NCI-H2029 (cell line): ENCODE data around the gene SLC19A1.

Experiments
- DNase-seq: peaks from one replicate; lab custom pipeline; 2025; lab: John Stamatoyannopoulos, UW

The SLC19A1 gene

GRCh38 chr21:45465611-45466329 lies 76.5 kb downstream of the SLC19A1 start:
- no peak for DNase-seq

- DNase-seq: no peak
Measured at GRCh38 chr21:45465105-45465504, 77.1 kb downstream of the SLC19A1 start.

GRCh38 chr21:45464309-45464708 lies 77.9 kb downstream of the SLC19A1 start:
- DNase-seq: no peak

- no peak for DNase-seq
Measured at GRCh38 chr21:45463871-45464270, 78.4 kb downstream of the SLC19A1 start.

GRCh38 chr21:45461806-45462341 lies 80.4 kb downstream of the SLC19A1 start:
- DNase-seq: no peak

GRCh38 chr21:45461369-45461750 lies 80.9 kb downstream of the SLC19A1 start:
- no peak for DNase-seq

GRCh38 chr21:45460611-45461368 lies 81.5 kb downstream of the SLC19A1 start:
- no peak for DNase-seq

- no peak for DNase-seq
Measured at GRCh38 chr21:45460011-45460565, 82.2 kb downstream of the SLC19A1 start.

- DNase-seq: no peak
Measured at GRCh38 chr21:45459171-45460010, 82.8 kb downstream of the SLC19A1 start.

GRCh38 chr21:45458281-45459170 lies 83.7 kb downstream of the SLC19A1 start:
- DNase-seq: no peak

- no peak for DNase-seq
Measured at GRCh38 chr21:45457832-45458172, 84.4 kb downstream of the SLC19A1 start.

GRCh38 chr21:45457161-45457831 lies 84.9 kb downstream of the SLC19A1 start:
- DNase-seq: no peak

GRCh38 chr21:45456584-45457160 lies 85.6 kb downstream of the SLC19A1 start:
- DNase-seq: no peak

GRCh38 chr21:45455674-45456583 lies 86.3 kb downstream of the SLC19A1 start:
- no peak for DNase-seq

GRCh38 chr21:45454926-45455673 lies 87.1 kb downstream of the SLC19A1 start:
- DNase-seq: no peak

- DNase-seq: no peak
Measured at GRCh38 chr21:45454060-45454925, 87.9 kb downstream of the SLC19A1 start.

GRCh38 chr21:45453308-45453950 lies 88.8 kb downstream of the SLC19A1 start:
- DNase-seq: no peak
